PFSK-1 (cell line): ENCODE measurements around the gene RAB8A.

Experiments
- FOXP2 ChIP-seq: optimal IDR thresholded peaks from 2 replicates; pipeline ENCODE3; 2011; ENCODE audit warnings: borderline replicate concordance, control low read depth, inconsistent platforms; ENCODE audit not compliant: insufficient read depth; ENCODE audit errors: extremely low read length, extremely low read depth
- POLR2AphosphoS5 ChIP-seq: IDR thresholded peaks from 2 replicates; pipeline ENCODE4 v1.6.1; 2012; ENCODE audit warnings: low read depth, mild to moderate bottlenecking, control low read depth, low read length, moderate library complexity
- REST ChIP-seq, 2 experiments: IDR thresholded peaks; 2 replicates each; pipeline versions ENCODE4 v1.6.1 to v1.8.0; 2011 to 2012; ENCODE audit warnings: low read depth in 2 of 2, low read length in 2 of 2, control low read depth in 1 of 2, inconsistent platforms in 1 of 2, mild to moderate bottlenecking in 1 of 2, moderate library complexity in 1 of 2; ENCODE audit not compliant: insufficient read depth in 1 of 2
- SIN3A ChIP-seq: IDR thresholded peaks from 2 replicates; pipeline ENCODE4 v1.6.1; 2012; ENCODE audit warnings: mild to moderate bottlenecking, low read length, moderate library complexity, borderline replicate concordance; ENCODE audit not compliant: insufficient read depth
- TAF1 ChIP-seq: IDR thresholded peaks from 2 replicates; pipeline ENCODE4 v1.6.1; 2012; ENCODE audit warnings: low read length, control low read depth, borderline replicate concordance; ENCODE audit not compliant: insufficient read depth

RAB8A gene

GRCh38 chr19:16161840-16162239 is 50.2 kb downstream of the RAB8A start:
- TF ChIP-seq TAF1 (no peak), POLR2AphosphoS5 (no peak), FOXP2 (no peak), SIN3A (no peak), REST (IDR thresholded peaks at IDR 0.05; ENCODE audit: insufficient read depth in 1 of 2, low read depth in 2 of 2, low read length in 2 of 2) (no peak)

GRCh38 chr19:16164222-16164890 is 52.7 kb downstream of the RAB8A start:
- TF ChIP-seq REST (IDR thresholded peaks at IDR 0.05; ENCODE audit: insufficient read depth in 1 of 2, low read depth in 2 of 2, low read length in 2 of 2) (no peak), SIN3A (no peak), FOXP2 (no peak), TAF1 (no peak), POLR2AphosphoS5 (no peak)

- TF ChIP-seq SIN3A (no peak), REST (IDR thresholded peaks at IDR 0.05; ENCODE audit: insufficient read depth in 1 of 2, low read depth in 2 of 2, low read length in 2 of 2) (no peak), POLR2AphosphoS5 (no peak), TAF1 (no peak), FOXP2 (no peak)
Observed at GRCh38 chr19:16166417-16166816, 54.7 kb downstream of the RAB8A start.

GRCh38 chr19:16167055-16167454 is 55.4 kb downstream of the RAB8A start:
- TF ChIP-seq POLR2AphosphoS5 (no peak), SIN3A (no peak), REST (IDR thresholded peaks at IDR 0.05; ENCODE audit: insufficient read depth in 1 of 2, low read depth in 2 of 2, low read length in 2 of 2) (no peak), FOXP2 (no peak), TAF1 (no peak)
